GM23338 (cell line): ENCODE results near the gene MYOZ3. TPM values are rescaled to one million over a fixed set of nuclear protein-coding genes. Genes with fewer than 3 reads are reported as not detected.

Source experiments
- ATAC-seq: fragments of 200-7000 bp; cut with Tn5 transposase; 3 replicates; pipeline ENCODE4 v1.9.1; 2020
- DNase-seq: peaks from one replicate; pipeline ENCODE4 v3.0.0-alpha.2; 2015; ENCODE audit warnings: low spot score
- H2AFZ ChIP-seq: fragments of 200-600 bp; sonication (generic); 2 replicates; pipeline ENCODE4 v1.8.0; 2016; ENCODE audit warnings: antibody characterized with exemption, mild to moderate bottlenecking, moderate library complexity
- H3F3A ChIP-seq: fragments of 200-600 bp; sonication (generic); replicated peaks from 2 replicates; pipeline ENCODE4 v1.8.0; 2017; ENCODE audit warnings: antibody characterized with exemption, mixed run types, low read depth
- H3K27ac ChIP-seq: fragments of 200-600 bp; sonication (generic); 2 replicates; pipeline ENCODE4 v1.6.1; 2016; ENCODE audit warnings: low read depth
- H3K27me3 ChIP-seq: fragments of 200-600 bp; sonication (generic); 2 replicates; pipeline ENCODE4 v1.8.0; 2016; ENCODE audit warnings: mild to moderate bottlenecking, mixed run types, moderate library complexity; ENCODE audit not compliant: insufficient read depth
- H3K36me3 ChIP-seq: fragments of 200-600 bp; sonication (generic); 2 replicates; pipeline ENCODE4 v1.8.0; 2016; ENCODE audit warnings: mild to moderate bottlenecking; ENCODE audit not compliant: insufficient read depth
- H3K4me1 ChIP-seq: fragments of 200-600 bp; sonication (generic); 2 replicates; pipeline ENCODE4 v1.8.0; 2016; ENCODE audit warnings: mild to moderate bottlenecking, moderate library complexity; ENCODE audit not compliant: insufficient read depth
- H3K4me2 ChIP-seq: fragments of 200-600 bp; sonication (generic); 2 replicates; pipeline ENCODE4 v1.7.1; 2017; ENCODE audit warnings: mixed run types
- H3K4me3 ChIP-seq: fragments of 200-600 bp; sonication (generic); 2 replicates; pipeline ENCODE4 v1.6.1; 2016; ENCODE audit warnings: mixed run types
- H3K79me2 ChIP-seq: fragments of 200-600 bp; sonication (generic); replicated peaks from 2 replicates; pipeline ENCODE4 v1.8.0; 2017; ENCODE audit warnings: mild to moderate bottlenecking; ENCODE audit not compliant: insufficient read depth
- H3K9me2 ChIP-seq: fragments of 200-600 bp; sonication (generic); 2 replicates; pipeline ENCODE4 v1.8.0; 2017; ENCODE audit not compliant: insufficient read depth
- H4K20me1 ChIP-seq: fragments of 200-600 bp; sonication (generic); replicated peaks from 2 replicates; pipeline ENCODE4 v1.8.0; 2017; ENCODE audit warnings: mild to moderate bottlenecking; ENCODE audit not compliant: insufficient read depth
- H3K27ac Mint-ChIP-seq: 2 replicates; pipeline ENCODE4 v1.8.0; 2020; ENCODE audit warnings: inconsistent platforms, mild to moderate bottlenecking, moderate library complexity, mixed read lengths
- H3K27me3 Mint-ChIP-seq: 3 replicates; pipeline ENCODE4 v1.8.0; 2022; ENCODE audit warnings: low read depth, mild to moderate bottlenecking, moderate library complexity, mixed read lengths, inconsistent platforms; ENCODE audit not compliant: insufficient read depth, poor library complexity
- H3K36me3 Mint-ChIP-seq: 3 replicates; pipeline ENCODE4 v1.8.0; 2021; ENCODE audit warnings: low read depth, mild to moderate bottlenecking, inconsistent platforms, moderate library complexity, mixed read lengths
- H3K4me1 Mint-ChIP-seq: 3 replicates; pipeline ENCODE4 v1.8.0; 2020; ENCODE audit warnings: mild to moderate bottlenecking, inconsistent platforms, mixed read lengths
- H3K4me3 Mint-ChIP-seq: 3 replicates; pipeline ENCODE4 v1.8.0; 2021; ENCODE audit warnings: moderate library complexity, mild to moderate bottlenecking, inconsistent platforms, mixed read lengths
- H3K9me3 Mint-ChIP-seq: 3 replicates; pipeline ENCODE4 v1.8.0; 2020; ENCODE audit warnings: moderate library complexity, mild to moderate bottlenecking, inconsistent platforms, mixed read lengths
- CREB1 ChIP-seq: fragments of 250-450 bp; sonication (Bioruptor Pico); IDR thresholded peaks from 2 replicates; pipeline ENCODE4 v1.5.0; 2020; ENCODE audit warnings: low read depth, mild to moderate bottlenecking, moderate library complexity
- EZH2 ChIP-seq: fragments of 200-600 bp; sonication (generic); IDR thresholded peaks from one replicate; pipeline ENCODE4 v1.8.0; 2017; ENCODE audit warnings: antibody characterized with exemption, mild to moderate bottlenecking, low read depth; ENCODE audit not compliant: unreplicated experiment
- NANOG ChIP-seq: IDR thresholded peaks from 2 replicates; pipeline ENCODE4 v1.6.1; 2016; ENCODE audit warnings: antibody characterized with exemption, borderline replicate concordance
- POLR2AphosphoS5 ChIP-seq: IDR thresholded peaks from 2 replicates; pipeline ENCODE4 v1.6.1; 2016; ENCODE audit warnings: antibody characterized with exemption, low read depth
- ZNF114 ChIP-seq: fragments of 250-450 bp; sonication (Bioruptor Pico); IDR thresholded peaks from 2 replicates; pipeline ENCODE4 v1.5.0; 2020; ENCODE audit warnings: mild to moderate bottlenecking, moderate library complexity
- polyA plus RNA-seq: library from polyadenylated mRNA; unstranded; fragments of >200 nt; fragmentation: Nextera tagmentation; extraction: Ambion mirVana; gene quantifications from 2 replicates; pipeline ENCODE4 v1.2.1, GENCODE V29; 2016
- total RNA-seq: library from RNA; depleted of rRNA; stranded (reverse); fragments of >200 nt; shearing (Covaris generic); gene quantifications from 2 replicates; pipeline ENCODE4 v1.2.3, GENCODE V29; 2014
- TF ChIP-seq, protein P1 (sequence below): IDR thresholded peaks from 2 replicates; pipeline ENCODE4 v1.6.1; 2016; ENCODE audit warnings: antibody characterized with exemption
- TF ChIP-seq, protein P2 (sequence below), 2 experiments: fragments of 200-600 bp in 1 of 2; sonication (generic) in 1 of 2; conservative IDR thresholded peaks; 2 replicates each; pipeline versions ENCODE4 v1.5.1 to v1.6.1; 2016 to 2017; ENCODE audit warnings: antibody characterized with exemption in 2 of 2, low read depth in 2 of 2, mild to moderate bottlenecking in 2 of 2, moderate library complexity in 1 of 2
- TF ChIP-seq, protein P3 (sequence below): fragments of 250-450 bp; sonication (Bioruptor Pico); IDR thresholded peaks from 2 replicates; pipeline ENCODE4 v1.5.0; 2020; ENCODE audit warnings: mild to moderate bottlenecking, moderate library complexity
- TF ChIP-seq, protein P4 (sequence below): IDR thresholded peaks from one replicate; pipeline ENCODE4 v1.6.1; 2018; ENCODE audit warnings: antibody characterized with exemption; ENCODE audit not compliant: unreplicated experiment

MYOZ3 gene
- total and polyA plus RNA-seq, 2 experiments from 2014 or later, result 12.7 to 13.8 TPM

DNA sequence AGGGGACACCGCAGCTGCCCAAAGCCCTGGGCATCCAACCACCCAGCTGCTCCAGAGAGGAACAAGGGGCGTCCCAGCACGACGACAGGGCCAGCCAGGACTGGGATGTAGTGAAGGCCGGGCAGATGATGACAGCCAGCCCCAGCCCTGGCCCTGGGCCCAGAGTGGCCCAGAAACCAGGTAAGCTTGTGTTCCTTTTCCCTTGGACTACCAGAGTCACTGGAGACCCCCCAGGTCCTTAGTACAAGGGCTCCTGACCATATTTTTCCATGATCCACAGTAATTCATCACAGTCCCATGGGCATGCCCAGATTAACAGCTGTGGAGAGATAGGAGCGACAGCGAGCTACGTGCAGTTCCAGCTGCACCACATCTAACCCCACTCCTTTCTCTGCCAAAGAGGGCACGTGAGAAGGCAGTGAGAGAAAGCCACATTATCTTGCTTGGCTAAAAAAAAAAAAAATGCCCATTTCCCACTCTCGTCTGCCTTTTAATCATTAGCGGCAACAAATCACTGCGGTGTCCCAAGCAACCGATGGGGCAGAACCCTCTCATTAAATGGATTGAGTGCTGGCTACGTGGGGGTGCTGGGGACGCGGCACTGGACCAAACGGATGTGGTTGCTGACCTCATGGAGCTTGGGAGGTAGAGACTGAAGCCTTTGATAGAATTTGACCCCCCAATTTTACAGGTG is 42.3 kb upstream of the MYOZ3 start:
- Histone ChIP-seq H3F3A (no peaks in the 10 kb centered on the region), H3K36me3 (no peaks in the 10 kb centered on the region), H2AFZ (no peak overlapping the region), H3K4me1 (peaks cover 7% of the 10 kb centered on the region; the same call in 1 of the 2 replicates), H3K27me3 (peaks cover 7% of the 10 kb centered on the region), H4K20me1 (no peaks in the 10 kb centered on the region), H3K9me2 (no peaks in the 10 kb centered on the region), H3K4me2 (no peak overlapping the region), H3K79me2 (no peaks in the 10 kb centered on the region), H3K27ac (no peak overlapping the region), H3K4me3 (no peak overlapping the region)
- no peak overlapping the region for H3K4me3 Mint-ChIP-seq
- H3K27me3 Mint-ChIP-seq, result peaks cover 9% of the 10 kb centered on the region
- no peaks in the 10 kb centered on the region for H3K9me3 Mint-ChIP-seq
- ATAC-seq (no peak), DNase-seq (no peak)
- H3K36me3 Mint-ChIP-seq, result no peaks in the 10 kb centered on the region
- H3K27ac Mint-ChIP-seq, result no peak overlapping the region
- TF ChIP-seq, protein P1, sequence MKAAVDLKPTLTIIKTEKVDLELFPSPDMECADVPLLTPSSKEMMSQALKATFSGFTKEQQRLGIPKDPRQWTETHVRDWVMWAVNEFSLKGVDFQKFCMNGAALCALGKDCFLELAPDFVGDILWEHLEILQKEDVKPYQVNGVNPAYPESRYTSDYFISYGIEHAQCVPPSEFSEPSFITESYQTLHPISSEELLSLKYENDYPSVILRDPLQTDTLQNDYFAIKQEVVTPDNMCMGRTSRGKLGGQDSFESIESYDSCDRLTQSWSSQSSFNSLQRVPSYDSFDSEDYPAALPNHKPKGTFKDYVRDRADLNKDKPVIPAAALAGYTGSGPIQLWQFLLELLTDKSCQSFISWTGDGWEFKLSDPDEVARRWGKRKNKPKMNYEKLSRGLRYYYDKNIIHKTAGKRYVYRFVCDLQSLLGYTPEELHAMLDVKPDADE, result no peak
- TF ChIP-seq NANOG, result no peak
- no peak for TF ChIP-seq POLR2AphosphoS5
- no peak for TF ChIP-seq EZH2
- no peak for TF ChIP-seq CREB1 (CRISPR knock-in tag)
- TF ChIP-seq, protein P2, sequence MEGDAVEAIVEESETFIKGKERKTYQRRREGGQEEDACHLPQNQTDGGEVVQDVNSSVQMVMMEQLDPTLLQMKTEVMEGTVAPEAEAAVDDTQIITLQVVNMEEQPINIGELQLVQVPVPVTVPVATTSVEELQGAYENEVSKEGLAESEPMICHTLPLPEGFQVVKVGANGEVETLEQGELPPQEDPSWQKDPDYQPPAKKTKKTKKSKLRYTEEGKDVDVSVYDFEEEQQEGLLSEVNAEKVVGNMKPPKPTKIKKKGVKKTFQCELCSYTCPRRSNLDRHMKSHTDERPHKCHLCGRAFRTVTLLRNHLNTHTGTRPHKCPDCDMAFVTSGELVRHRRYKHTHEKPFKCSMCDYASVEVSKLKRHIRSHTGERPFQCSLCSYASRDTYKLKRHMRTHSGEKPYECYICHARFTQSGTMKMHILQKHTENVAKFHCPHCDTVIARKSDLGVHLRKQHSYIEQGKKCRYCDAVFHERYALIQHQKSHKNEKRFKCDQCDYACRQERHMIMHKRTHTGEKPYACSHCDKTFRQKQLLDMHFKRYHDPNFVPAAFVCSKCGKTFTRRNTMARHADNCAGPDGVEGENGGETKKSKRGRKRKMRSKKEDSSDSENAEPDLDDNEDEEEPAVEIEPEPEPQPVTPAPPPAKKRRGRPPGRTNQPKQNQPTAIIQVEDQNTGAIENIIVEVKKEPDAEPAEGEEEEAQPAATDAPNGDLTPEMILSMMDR (conservative IDR thresholded peaks at IDR 0.05; ENCODE audit: low read depth in 2 of 2), result no peak
- TF ChIP-seq, protein P3, sequence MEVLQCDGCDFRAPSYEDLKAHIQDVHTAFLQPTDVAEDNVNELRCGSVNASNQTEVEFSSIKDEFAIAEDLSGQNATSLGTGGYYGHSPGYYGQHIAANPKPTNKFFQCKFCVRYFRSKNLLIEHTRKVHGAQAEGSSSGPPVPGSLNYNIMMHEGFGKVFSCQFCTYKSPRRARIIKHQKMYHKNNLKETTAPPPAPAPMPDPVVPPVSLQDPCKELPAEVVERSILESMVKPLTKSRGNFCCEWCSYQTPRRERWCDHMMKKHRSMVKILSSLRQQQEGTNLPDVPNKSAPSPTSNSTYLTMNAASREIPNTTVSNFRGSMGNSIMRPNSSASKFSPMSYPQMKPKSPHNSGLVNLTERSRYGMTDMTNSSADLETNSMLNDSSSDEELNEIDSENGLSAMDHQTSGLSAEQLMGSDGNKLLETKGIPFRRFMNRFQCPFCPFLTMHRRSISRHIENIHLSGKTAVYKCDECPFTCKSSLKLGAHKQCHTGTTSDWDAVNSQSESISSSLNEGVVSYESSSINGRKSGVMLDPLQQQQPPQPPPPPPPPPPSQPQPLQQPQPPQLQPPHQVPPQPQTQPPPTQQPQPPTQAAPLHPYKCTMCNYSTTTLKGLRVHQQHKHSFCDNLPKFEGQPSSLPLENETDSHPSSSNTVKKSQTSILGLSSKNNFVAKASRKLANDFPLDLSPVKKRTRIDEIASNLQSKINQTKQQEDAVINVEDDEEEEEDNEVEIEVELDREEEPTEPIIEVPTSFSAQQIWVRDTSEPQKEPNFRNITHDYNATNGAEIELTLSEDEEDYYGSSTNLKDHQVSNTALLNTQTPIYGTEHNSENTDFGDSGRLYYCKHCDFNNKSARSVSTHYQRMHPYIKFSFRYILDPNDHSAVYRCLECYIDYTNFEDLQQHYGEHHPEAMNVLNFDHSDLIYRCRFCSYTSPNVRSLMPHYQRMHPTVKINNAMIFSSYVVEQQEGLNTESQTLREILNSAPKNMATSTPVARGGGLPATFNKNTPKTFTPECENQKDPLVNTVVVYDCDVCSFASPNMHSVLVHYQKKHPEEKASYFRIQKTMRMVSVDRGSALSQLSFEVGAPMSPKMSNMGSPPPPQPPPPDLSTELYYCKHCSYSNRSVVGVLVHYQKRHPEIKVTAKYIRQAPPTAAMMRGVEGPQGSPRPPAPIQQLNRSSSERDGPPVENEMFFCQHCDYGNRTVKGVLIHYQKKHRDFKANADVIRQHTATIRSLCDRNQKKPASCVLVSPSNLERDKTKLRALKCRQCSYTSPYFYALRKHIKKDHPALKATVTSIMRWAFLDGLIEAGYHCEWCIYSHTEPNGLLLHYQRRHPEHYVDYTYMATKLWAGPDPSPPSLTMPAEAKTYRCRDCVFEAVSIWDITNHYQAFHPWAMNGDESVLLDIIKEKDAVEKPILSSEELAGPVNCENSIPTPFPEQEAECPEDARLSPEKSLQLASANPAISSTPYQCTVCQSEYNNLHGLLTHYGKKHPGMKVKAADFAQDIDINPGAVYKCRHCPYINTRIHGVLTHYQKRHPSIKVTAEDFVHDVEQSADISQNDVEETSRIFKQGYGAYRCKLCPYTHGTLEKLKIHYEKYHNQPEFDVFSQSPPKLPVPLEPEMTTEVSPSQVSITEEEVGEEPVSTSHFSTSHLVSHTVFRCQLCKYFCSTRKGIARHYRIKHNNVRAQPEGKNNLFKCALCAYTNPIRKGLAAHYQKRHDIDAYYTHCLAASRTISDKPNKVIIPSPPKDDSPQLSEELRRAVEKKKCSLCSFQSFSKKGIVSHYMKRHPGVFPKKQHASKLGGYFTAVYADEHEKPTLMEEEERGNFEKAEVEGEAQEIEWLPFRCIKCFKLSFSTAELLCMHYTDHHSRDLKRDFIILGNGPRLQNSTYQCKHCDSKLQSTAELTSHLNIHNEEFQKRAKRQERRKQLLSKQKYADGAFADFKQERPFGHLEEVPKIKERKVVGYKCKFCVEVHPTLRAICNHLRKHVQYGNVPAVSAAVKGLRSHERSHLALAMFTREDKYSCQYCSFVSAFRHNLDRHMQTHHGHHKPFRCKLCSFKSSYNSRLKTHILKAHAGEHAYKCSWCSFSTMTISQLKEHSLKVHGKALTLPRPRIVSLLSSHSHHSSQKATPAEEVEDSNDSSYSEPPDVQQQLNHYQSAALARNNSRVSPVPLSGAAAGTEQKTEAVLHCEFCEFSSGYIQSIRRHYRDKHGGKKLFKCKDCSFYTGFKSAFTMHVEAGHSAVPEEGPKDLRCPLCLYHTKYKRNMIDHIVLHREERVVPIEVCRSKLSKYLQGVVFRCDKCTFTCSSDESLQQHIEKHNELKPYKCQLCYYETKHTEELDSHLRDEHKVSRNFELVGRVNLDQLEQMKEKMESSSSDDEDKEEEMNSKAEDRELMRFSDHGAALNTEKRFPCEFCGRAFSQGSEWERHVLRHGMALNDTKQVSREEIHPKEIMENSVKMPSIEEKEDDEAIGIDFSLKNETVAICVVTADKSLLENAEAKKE (CRISPR knock-in tag), result no peak
- TF ChIP-seq, protein P4, sequence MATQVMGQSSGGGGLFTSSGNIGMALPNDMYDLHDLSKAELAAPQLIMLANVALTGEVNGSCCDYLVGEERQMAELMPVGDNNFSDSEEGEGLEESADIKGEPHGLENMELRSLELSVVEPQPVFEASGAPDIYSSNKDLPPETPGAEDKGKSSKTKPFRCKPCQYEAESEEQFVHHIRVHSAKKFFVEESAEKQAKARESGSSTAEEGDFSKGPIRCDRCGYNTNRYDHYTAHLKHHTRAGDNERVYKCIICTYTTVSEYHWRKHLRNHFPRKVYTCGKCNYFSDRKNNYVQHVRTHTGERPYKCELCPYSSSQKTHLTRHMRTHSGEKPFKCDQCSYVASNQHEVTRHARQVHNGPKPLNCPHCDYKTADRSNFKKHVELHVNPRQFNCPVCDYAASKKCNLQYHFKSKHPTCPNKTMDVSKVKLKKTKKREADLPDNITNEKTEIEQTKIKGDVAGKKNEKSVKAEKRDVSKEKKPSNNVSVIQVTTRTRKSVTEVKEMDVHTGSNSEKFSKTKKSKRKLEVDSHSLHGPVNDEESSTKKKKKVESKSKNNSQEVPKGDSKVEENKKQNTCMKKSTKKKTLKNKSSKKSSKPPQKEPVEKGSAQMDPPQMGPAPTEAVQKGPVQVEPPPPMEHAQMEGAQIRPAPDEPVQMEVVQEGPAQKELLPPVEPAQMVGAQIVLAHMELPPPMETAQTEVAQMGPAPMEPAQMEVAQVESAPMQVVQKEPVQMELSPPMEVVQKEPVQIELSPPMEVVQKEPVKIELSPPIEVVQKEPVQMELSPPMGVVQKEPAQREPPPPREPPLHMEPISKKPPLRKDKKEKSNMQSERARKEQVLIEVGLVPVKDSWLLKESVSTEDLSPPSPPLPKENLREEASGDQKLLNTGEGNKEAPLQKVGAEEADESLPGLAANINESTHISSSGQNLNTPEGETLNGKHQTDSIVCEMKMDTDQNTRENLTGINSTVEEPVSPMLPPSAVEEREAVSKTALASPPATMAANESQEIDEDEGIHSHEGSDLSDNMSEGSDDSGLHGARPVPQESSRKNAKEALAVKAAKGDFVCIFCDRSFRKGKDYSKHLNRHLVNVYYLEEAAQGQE, result no peak
- no peak for TF ChIP-seq ZNF114
- peaks cover 37% of the 10 kb centered on the region for H3K4me1 Mint-ChIP-seq
